Chondrocyte (in vitro differentiated cells): ENCODE results near the gene ZFYVE27. TPM values are rescaled to one million over a fixed set of nuclear protein-coding genes. Genes with fewer than 3 reads are reported as not detected.
A peak's percentile ranks its signal among the peaks of the same experiment; 100 is the strongest.

ENCODE experiments used
- DNase-seq: peaks from one replicate; pipeline ENCODE4 v3.0.0; 2021; ENCODE audit warnings: mixed read lengths, low spot score
- H3K27ac Mint-ChIP-seq: one replicate; pipeline ENCODE4 v1.8.0; 2021; ENCODE audit warnings: mild to moderate bottlenecking, moderate library complexity, mixed read lengths; ENCODE audit not compliant: unreplicated experiment
- H3K27me3 Mint-ChIP-seq: 2 replicates; pipeline ENCODE4 v1.8.0; 2021; ENCODE audit warnings: low read depth, mixed read lengths
- H3K36me3 Mint-ChIP-seq: 2 replicates; pipeline ENCODE4 v1.8.0; 2021; ENCODE audit warnings: low read depth, mixed read lengths
- H3K4me1 Mint-ChIP-seq: 2 replicates; pipeline ENCODE4 v1.8.0; 2021; ENCODE audit warnings: low read depth, mild to moderate bottlenecking, mixed read lengths
- H3K4me3 Mint-ChIP-seq: one replicate; pipeline ENCODE4 v1.8.0; 2021; ENCODE audit warnings: mild to moderate bottlenecking, moderate library complexity, mixed read lengths; ENCODE audit not compliant: unreplicated experiment
- H3K9me3 Mint-ChIP-seq: 2 replicates; pipeline ENCODE4 v1.8.0; 2021; ENCODE audit warnings: low read depth, mixed read lengths
- total RNA-seq: library from RNA; stranded (reverse); gene quantifications from 3 replicates; pipeline ENCODE4 v1.2.1, GENCODE V29; 2021
- TF ChIP-seq, protein P1 (sequence below): fragments of 200-600 bp; sonication (generic); IDR thresholded peaks from 2 replicates; pipeline ENCODE4 v1.5.0; 2021; ENCODE audit warnings: antibody characterized with exemption, mild to moderate bottlenecking, moderate library complexity

Gene ZFYVE27
- total RNA-seq, 1 donor from 2014 or later = 16.9 TPM

DNA sequence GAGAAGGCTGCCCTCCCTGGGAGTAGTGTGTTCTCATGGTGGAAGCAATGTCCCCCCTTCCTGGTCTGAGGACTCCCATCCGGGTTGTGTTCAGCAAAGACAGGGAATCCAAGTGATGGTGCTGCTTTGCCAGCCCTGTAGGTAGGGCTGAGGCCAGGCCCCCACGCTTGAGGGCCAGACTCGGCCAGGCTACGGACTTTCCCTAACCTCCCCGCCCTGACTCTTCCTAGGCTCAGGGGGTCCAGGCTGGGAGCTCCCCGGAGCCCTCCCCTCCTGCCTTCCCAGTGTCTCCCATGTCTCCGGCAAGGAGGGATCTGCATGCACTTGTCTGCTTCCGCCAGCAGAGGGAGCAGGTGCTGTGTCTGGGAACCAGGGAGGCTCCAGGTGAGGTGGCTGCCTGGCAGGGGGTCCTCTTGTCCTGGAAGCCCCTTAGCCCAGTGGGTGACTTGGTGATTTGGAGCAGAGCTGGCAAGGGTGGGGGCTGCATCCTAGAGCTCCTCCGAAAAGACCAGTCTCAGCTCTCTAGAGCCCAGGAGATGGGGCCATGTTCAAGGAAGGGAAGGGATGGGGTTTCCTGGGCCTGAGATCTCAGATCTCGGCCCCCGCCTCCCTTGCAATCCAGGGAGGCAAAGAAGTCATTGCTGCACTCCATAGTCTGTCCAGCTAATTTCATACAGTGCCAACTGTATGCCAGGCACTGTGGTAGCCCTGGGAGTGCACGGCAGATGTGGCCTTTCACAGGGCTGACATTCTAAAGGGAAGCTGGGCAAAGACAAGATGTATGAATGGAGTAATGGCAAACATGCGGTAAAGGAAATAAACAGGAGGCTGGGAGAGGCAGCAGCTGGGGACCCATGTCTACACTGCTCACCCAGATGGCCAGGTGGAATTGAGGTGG is 55.1 kb downstream of the ZFYVE27 start:
- no peaks in the 10 kb centered on the region for H3K9me3 Mint-ChIP-seq
- H3K4me3 Mint-ChIP-seq = no peak overlapping the region
- no peak for DNase-seq
- peaks cover 24% of the 10 kb centered on the region for H3K27me3 Mint-ChIP-seq
- TF ChIP-seq, protein P1, sequence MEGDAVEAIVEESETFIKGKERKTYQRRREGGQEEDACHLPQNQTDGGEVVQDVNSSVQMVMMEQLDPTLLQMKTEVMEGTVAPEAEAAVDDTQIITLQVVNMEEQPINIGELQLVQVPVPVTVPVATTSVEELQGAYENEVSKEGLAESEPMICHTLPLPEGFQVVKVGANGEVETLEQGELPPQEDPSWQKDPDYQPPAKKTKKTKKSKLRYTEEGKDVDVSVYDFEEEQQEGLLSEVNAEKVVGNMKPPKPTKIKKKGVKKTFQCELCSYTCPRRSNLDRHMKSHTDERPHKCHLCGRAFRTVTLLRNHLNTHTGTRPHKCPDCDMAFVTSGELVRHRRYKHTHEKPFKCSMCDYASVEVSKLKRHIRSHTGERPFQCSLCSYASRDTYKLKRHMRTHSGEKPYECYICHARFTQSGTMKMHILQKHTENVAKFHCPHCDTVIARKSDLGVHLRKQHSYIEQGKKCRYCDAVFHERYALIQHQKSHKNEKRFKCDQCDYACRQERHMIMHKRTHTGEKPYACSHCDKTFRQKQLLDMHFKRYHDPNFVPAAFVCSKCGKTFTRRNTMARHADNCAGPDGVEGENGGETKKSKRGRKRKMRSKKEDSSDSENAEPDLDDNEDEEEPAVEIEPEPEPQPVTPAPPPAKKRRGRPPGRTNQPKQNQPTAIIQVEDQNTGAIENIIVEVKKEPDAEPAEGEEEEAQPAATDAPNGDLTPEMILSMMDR = peak; percentile 93
- no peaks in the 10 kb centered on the region for H3K4me1 Mint-ChIP-seq
- no peaks in the 10 kb centered on the region for H3K36me3 Mint-ChIP-seq
- H3K27ac Mint-ChIP-seq = no peak overlapping the region

DNA sequence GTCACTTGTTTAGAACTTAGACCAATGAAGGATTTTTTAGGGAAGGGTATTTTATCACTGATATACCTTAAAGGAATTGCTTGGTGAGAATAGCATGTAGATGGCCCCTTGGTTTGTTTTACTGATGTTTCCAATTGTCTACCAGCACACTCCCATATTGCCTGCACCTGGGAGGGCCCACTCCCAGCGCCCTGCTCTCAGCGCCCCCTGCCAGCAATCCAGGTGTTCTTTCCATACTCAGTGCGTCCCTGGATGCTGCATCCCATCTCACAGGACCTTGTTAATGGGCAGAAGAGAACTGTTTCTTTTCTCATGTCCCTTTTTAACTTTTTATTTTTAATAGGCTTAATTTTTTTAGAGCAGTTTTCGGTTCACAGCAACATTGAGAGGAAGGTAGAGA is 59.0 kb downstream of the ZFYVE27 start:
- DNase-seq = no peak
- Mint-ChIP-seq H3K4me1 (no peaks in the 10 kb centered on the region), H3K27ac (no peak overlapping the region), H3K9me3 (peaks cover 16% of the 10 kb centered on the region), H3K4me3 (no peak overlapping the region), H3K36me3 (peaks cover 6% of the 10 kb centered on the region), H3K27me3 (peaks cover 24% of the 10 kb centered on the region)
- TF ChIP-seq, protein P1 = no peak

DNA sequence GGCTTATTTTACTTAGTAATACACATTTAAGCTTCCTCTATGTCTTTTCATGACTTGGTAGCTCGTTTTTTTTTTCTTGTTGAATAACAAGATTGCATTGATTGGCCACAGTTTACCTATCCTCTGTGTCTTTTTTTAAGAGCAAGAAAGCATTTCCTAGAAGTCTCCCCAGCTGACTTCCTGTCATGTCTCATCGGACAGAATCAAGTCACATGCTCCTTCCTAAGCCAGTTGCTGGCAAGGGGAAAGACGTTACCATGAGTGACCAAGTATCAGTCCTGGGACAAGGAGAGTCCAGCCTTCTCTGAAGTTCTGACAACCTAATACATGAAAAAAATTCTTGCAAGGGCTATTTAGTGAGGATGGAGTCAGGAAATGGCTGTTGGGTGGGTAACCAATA is 59.7 kb downstream of the ZFYVE27 start:
- Mint-ChIP-seq H3K27me3 (peaks cover 29% of the 10 kb centered on the region), H3K4me3 (no peak overlapping the region)

DNA sequence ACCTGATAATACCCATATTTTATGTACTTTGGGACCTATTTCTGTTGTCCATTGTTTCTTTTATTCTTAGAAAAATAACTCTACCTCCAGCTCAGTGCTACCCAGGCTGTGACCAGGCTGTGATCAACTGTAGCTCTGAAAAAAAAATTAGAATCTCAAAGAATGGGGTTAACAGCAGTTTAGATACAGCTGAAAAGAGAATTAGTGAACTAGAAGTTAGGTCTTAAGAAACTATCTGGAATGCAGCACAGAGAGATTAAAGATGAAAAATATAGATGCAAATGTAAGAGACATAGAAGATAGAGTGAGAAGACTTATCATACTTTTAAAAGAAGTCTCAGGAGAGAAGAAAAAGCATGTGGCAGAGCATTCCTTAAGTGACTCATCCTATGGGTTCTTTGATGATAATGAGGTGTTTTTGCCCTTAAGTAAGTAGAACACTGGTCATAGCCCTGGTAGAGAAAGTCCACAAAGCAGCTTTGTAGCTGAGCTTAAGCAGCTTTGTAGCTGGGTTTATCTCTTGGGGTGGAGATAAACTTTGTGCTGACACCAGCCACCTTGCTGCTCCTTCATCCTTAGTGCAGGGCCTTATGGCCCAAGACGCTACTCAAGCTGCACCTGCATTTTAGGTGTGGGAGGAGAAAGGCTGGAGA is 62.2 kb downstream of the ZFYVE27 start:
- peaks cover 16% of the 10 kb centered on the region for H3K9me3 Mint-ChIP-seq
- H3K4me1 Mint-ChIP-seq = no peaks in the 10 kb centered on the region
- no peak overlapping the region for H3K27ac Mint-ChIP-seq
- TF ChIP-seq, protein P1 = no peak
- H3K27me3 Mint-ChIP-seq = peaks cover 37% of the 10 kb centered on the region
- H3K4me3 Mint-ChIP-seq = no peak overlapping the region
- H3K36me3 Mint-ChIP-seq = peaks cover 6% of the 10 kb centered on the region
- no peak for DNase-seq

More for the DNA sequence above, 59.7 kb downstream of the ZFYVE27 start:
- no peak overlapping the region for H3K27ac Mint-ChIP-seq
- H3K4me1 Mint-ChIP-seq = no peaks in the 10 kb centered on the region
- DNase-seq = no peak
- H3K9me3 Mint-ChIP-seq = peaks cover 16% of the 10 kb centered on the region
- H3K36me3 Mint-ChIP-seq = peaks cover 6% of the 10 kb centered on the region
- TF ChIP-seq, protein P1 = no peak

DNA sequence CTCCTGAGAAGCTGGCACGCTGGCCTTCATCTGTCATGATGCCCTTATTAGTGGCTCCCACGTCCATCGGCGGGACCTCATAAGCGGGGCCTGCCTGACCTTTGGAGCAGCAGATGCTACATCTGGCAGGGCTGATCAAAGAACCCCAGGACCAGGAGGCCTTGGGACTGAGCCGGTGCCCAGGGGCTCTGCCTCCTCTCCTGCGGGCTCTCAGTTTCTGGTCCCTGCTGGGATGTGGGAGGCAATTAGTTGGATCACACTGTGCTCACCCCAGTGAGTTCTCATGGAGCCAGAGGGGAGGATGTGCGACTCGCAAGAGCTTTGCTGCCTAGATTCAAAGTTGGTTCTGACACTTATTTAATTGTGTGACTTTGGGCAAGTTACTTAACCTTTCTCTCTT is 63.5 kb downstream of the ZFYVE27 start:
- Mint-ChIP-seq H3K4me3 (no peak overlapping the region), H3K9me3 (peaks cover 16% of the 10 kb centered on the region), H3K36me3 (peaks cover 6% of the 10 kb centered on the region), H3K27ac (no peak overlapping the region), H3K27me3 (peaks cover 41% of the 10 kb centered on the region), H3K4me1 (no peaks in the 10 kb centered on the region)
- TF ChIP-seq, protein P1 = no peak
- DNase-seq = no peak
